Measurements from ENCODE around the gene TULP3.

Gene TULP3

GRCh38 chr12:2984698-2985097 is 94.0 kb downstream of the TULP3 start:
- no peaks in the 10 kb centered on the region for H3K27me3 Mint-ChIP-seq (ENCODE audit: low read depth)
- no peak overlapping the region for H3K27ac Mint-ChIP-seq
- no peaks in the 10 kb centered on the region for H3K9me3 Mint-ChIP-seq
- H3K4me1 Mint-ChIP-seq (ENCODE audit: low read depth), result no peaks in the 10 kb centered on the region
- no peaks in the 10 kb centered on the region for H3K36me3 Mint-ChIP-seq (ENCODE audit: low read depth)
- no peak overlapping the region for H3K4me3 Mint-ChIP-seq

DNA sequence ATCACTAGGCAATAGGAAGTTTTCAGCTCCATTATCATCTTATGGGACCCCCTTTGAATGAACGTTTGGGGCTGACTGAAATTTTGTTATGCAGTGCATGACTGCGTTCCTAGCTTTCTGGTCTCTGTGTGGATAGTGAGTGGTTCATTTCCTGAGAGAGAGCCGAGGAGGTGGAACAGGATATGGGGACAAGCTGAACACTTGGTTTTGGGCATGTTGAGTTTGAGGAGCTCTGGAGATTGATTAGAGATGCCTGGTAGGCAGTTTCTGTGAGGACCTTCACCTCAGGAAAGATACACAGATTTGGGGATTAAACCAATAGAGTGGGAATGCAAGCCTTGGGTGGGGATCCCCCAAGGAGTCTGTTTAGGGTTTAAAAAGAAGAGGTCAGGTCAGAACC is 96.2 kb downstream of the TULP3 start:
- no peaks in the 10 kb centered on the region for H3K4me1 Mint-ChIP-seq (ENCODE audit: low read depth)
- no peak overlapping the region for H3K4me3 Mint-ChIP-seq
- no peaks in the 10 kb centered on the region for H3K27me3 Mint-ChIP-seq (ENCODE audit: low read depth)
- no peaks in the 10 kb centered on the region for H3K36me3 Mint-ChIP-seq (ENCODE audit: low read depth)
- no peaks in the 10 kb centered on the region for H3K9me3 Mint-ChIP-seq
- H3K27ac Mint-ChIP-seq, result no peak overlapping the region

- Mint-ChIP-seq H3K27me3 (ENCODE audit: low read depth) (no peaks in the 10 kb centered on the region), H3K36me3 (ENCODE audit: low read depth) (no peaks in the 10 kb centered on the region), H3K4me1 (ENCODE audit: low read depth) (no peaks in the 10 kb centered on the region), H3K27ac (no peak overlapping the region), H3K4me3 (no peak overlapping the region), H3K9me3 (no peaks in the 10 kb centered on the region)
Measured at GRCh38 chr12:2988494-2988893, 97.8 kb downstream of the TULP3 start.
